Fibroblast of lung (primary cell): Measurements from ENCODE around the gene VPS37C.

Source experiments
- CTCF ChIP-seq, 2 donors: IDR thresholded peaks in 1 of 2; conservative IDR thresholded peaks in 1 of 2; 1 replicate in 1 of 2; 2 replicates in 1 of 2; pipeline ENCODE4 v1.5.1; 2011 to 2012; ENCODE audit warnings: low read length in 2 of 2, control low read depth in 1 of 2, inconsistent platforms in 1 of 2, low read depth in 1 of 2, mild to moderate bottlenecking in 1 of 2
- EZH2 ChIP-seq: IDR thresholded peaks from 2 replicates; pipeline ENCODE4 v1.5.1; 2012; ENCODE audit warnings: low read length, control low read depth, mild to moderate bottlenecking; ENCODE audit errors: missing control alignments

- TF ChIP-seq CTCF (conservative IDR thresholded peaks at IDR 0.05 in 1 of 2, IDR thresholded peaks at IDR 0.05 in 1 of 2; ENCODE audit: low read depth in 1 of 2, low read length in 2 of 2): no peak
- TF ChIP-seq EZH2: no peak
These were observed 6.7 kb downstream of the VPS37C start for GRCh38 chr11:61154528-61154927.
